Chondrocyte (in vitro differentiated cells): Measurements from ENCODE around the gene DUT. TPM values are rescaled to one million over a fixed set of nuclear protein-coding genes. Genes with fewer than 3 reads are reported as not detected.

Source experiments
- DNase-seq: peaks from one replicate; pipeline ENCODE4 v3.0.0; 2021; ENCODE audit warnings: mixed read lengths, low spot score
- H3K27ac Mint-ChIP-seq: one replicate; pipeline ENCODE4 v1.8.0; 2021; ENCODE audit warnings: mild to moderate bottlenecking, moderate library complexity, mixed read lengths; ENCODE audit not compliant: unreplicated experiment
- H3K27me3 Mint-ChIP-seq: 2 replicates; pipeline ENCODE4 v1.8.0; 2021; ENCODE audit warnings: low read depth, mixed read lengths
- H3K36me3 Mint-ChIP-seq: 2 replicates; pipeline ENCODE4 v1.8.0; 2021; ENCODE audit warnings: low read depth, mixed read lengths
- H3K4me1 Mint-ChIP-seq: 2 replicates; pipeline ENCODE4 v1.8.0; 2021; ENCODE audit warnings: low read depth, mild to moderate bottlenecking, mixed read lengths
- H3K4me3 Mint-ChIP-seq: one replicate; pipeline ENCODE4 v1.8.0; 2021; ENCODE audit warnings: mild to moderate bottlenecking, moderate library complexity, mixed read lengths; ENCODE audit not compliant: unreplicated experiment
- H3K9me3 Mint-ChIP-seq: 2 replicates; pipeline ENCODE4 v1.8.0; 2021; ENCODE audit warnings: low read depth, mixed read lengths
- CTCF ChIP-seq: fragments of 200-600 bp; sonication (generic); IDR thresholded peaks from 2 replicates; pipeline ENCODE4 v1.5.0; 2021; ENCODE audit warnings: antibody characterized with exemption, mild to moderate bottlenecking, moderate library complexity
- total RNA-seq: library from RNA; stranded (reverse); gene quantifications from 3 replicates; pipeline ENCODE4 v1.2.1, GENCODE V29; 2021

The DUT gene
- total RNA-seq, 1 donor from 2014 or later = 71.5 TPM

GRCh38 chr15:48355377-48355776 is 24.1 kb downstream of the DUT start:
- H3K9me3 Mint-ChIP-seq = no peaks in the 10 kb centered on the region
- no peaks in the 10 kb centered on the region for H3K36me3 Mint-ChIP-seq
- TF ChIP-seq CTCF = no peak
- H3K27me3 Mint-ChIP-seq = no peaks in the 10 kb centered on the region
- DNase-seq = no peak
- peaks cover 44% of the 10 kb centered on the region for H3K4me1 Mint-ChIP-seq
- H3K4me3 Mint-ChIP-seq = no peak overlapping the region
- no peak overlapping the region for H3K27ac Mint-ChIP-seq

- H3K27ac Mint-ChIP-seq = peak overlapping the region; percentile 85
- no peak for DNase-seq
- H3K9me3 Mint-ChIP-seq = peaks cover 13% of the 10 kb centered on the region
- H3K4me3 Mint-ChIP-seq = peak overlapping the region; percentile 5
- peak; percentile 98 for TF ChIP-seq CTCF
- peaks cover 5% of the 10 kb centered on the region for H3K36me3 Mint-ChIP-seq
- H3K27me3 Mint-ChIP-seq = no peaks in the 10 kb centered on the region
- H3K4me1 Mint-ChIP-seq = peaks cover 57% of the 10 kb centered on the region
These were observed 27.3 kb downstream of the DUT start for GRCh38 chr15:48358229-48359152.

- no peaks in the 10 kb centered on the region for H3K27me3 Mint-ChIP-seq
- H3K36me3 Mint-ChIP-seq = peaks cover 5% of the 10 kb centered on the region
- no peak overlapping the region for H3K27ac Mint-ChIP-seq
- no peak overlapping the region for H3K4me3 Mint-ChIP-seq
- peaks cover 13% of the 10 kb centered on the region for H3K9me3 Mint-ChIP-seq
- DNase-seq = no peak
- peaks cover 40% of the 10 kb centered on the region for H3K4me1 Mint-ChIP-seq
- TF ChIP-seq CTCF = no peak
These were observed 29.6 kb downstream of the DUT start for GRCh38 chr15:48360841-48361240.

- Mint-ChIP-seq H3K36me3 (peaks cover 7% of the 10 kb centered on the region), H3K9me3 (peaks cover 13% of the 10 kb centered on the region), H3K4me1 (peaks cover 46% of the 10 kb centered on the region), H3K4me3 (no peak overlapping the region), H3K27ac (peak overlapping the region; percentile 75), H3K27me3 (no peaks in the 10 kb centered on the region)
- no peak for TF ChIP-seq CTCF
- no peak for DNase-seq
These were observed 30.5 kb downstream of the DUT start for GRCh38 chr15:48361685-48362084.

- TF ChIP-seq CTCF = no peak
- DNase-seq = no peak
- Mint-ChIP-seq H3K27ac (no peak overlapping the region), H3K9me3 (peaks cover 15% of the 10 kb centered on the region), H3K4me3 (no peak overlapping the region), H3K27me3 (no peaks in the 10 kb centered on the region), H3K36me3 (peaks cover 9% of the 10 kb centered on the region), H3K4me1 (peaks cover 49% of the 10 kb centered on the region)
These were observed 32.2 kb downstream of the DUT start for GRCh38 chr15:48363474-48363873.
